Thoracic aorta (tissue), 2 donors: ENCODE measurements around the gene DDX19B. TPM values are rescaled to one million over a fixed set of nuclear protein-coding genes. Genes with fewer than 3 reads are reported as not detected.
"Not testable (repeated sequence)": the region's sequence is repeated elsewhere in the genome, so short reads cannot be mapped to it uniquely, and the experiment has no call there.

Source experiments
- ATAC-seq: fragments of 150-250 bp; one replicate; pipeline ENCODE4 v1.8.0; 2017; ENCODE audit warnings: low read depth; ENCODE audit not compliant: insufficient number of reproducible peaks, low FRiP score
- DNase-seq: peaks from one replicate; pipeline ENCODE4 v3.0.0-alpha.2; 2020; ENCODE audit warnings: low spot score
- H3K27ac ChIP-seq, 2 donors: fragments of 200-600 bp; sonication (generic); 1 replicate in 1 of 2; 2 replicates in 1 of 2; pipeline ENCODE4 v1.5.1; 2016; ENCODE audit warnings: mild to moderate bottlenecking in 2 of 2, moderate library complexity in 2 of 2
- H3K27me3 ChIP-seq: fragments of 200-600 bp; sonication (generic); replicated peaks from 2 replicates; pipeline ENCODE4 v1.6.0; 2016; ENCODE audit warnings: mild to moderate bottlenecking; ENCODE audit not compliant: insufficient read depth
- H3K36me3 ChIP-seq: fragments of 200-600 bp; sonication (generic); one replicate; pipeline ENCODE4 v1.5.1; 2016
- H3K4me1 ChIP-seq, 2 donors: fragments of 200-600 bp; sonication (generic); 1 replicate in 1 of 2; 2 replicates in 1 of 2; pipeline versions ENCODE4 v1.5.1 to v1.6.0; 2016; ENCODE audit warnings: low read depth in 2 of 2, mild to moderate bottlenecking in 1 of 2; ENCODE audit not compliant: control insufficient read depth in 1 of 2
- H3K4me3 ChIP-seq: fragments of 200-600 bp; sonication (generic); 2 replicates; pipeline ENCODE4 v1.5.1; 2016; ENCODE audit warnings: mild to moderate bottlenecking
- H3K9me3 ChIP-seq: fragments of 200-600 bp; sonication (generic); 2 replicates; pipeline ENCODE4 v1.5.1; 2016
- total RNA-seq, 2 donors: library from RNA; depleted of rRNA; stranded (reverse); fragments of >200 nt; gene quantifications; one replicate each; pipeline versions ENCODE4 v1.1.0 to v1.2.3, GENCODE V29; 2016
- TF ChIP-seq, protein P1 (sequence below): fragments of 200-600 bp; sonication (generic); IDR thresholded peaks from one replicate; pipeline ENCODE4 v1.5.1; 2019; ENCODE audit warnings: antibody characterized with exemption

DDX19B gene
- total RNA-seq, 2 donors from 2014 or later: 20.7 to 20.8 TPM

DNA sequence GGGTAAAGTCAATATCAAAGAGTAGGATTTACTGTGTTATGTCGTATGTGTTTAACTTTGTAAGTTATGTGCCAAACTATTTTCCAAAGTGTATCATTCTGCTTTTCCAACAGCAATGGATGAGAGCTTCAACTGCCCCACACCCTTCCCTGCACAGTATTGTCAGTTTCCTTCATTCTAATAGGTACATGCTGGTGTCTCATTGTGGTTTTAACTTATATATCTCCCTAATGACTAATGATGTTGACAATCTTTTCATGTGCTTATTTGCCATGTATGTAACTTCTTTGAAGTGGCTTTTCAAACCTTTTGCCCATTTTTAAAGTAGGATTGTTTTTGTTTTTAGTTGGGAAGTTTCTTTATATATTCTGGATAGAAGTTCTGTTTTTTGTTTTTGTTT is 3.8 kb downstream of the DDX19B start:
- DNase-seq: no peak
- ATAC-seq: no peak
- H3K9me3 ChIP-seq: peaks cover 4% of the 10 kb centered on the region

DNA sequence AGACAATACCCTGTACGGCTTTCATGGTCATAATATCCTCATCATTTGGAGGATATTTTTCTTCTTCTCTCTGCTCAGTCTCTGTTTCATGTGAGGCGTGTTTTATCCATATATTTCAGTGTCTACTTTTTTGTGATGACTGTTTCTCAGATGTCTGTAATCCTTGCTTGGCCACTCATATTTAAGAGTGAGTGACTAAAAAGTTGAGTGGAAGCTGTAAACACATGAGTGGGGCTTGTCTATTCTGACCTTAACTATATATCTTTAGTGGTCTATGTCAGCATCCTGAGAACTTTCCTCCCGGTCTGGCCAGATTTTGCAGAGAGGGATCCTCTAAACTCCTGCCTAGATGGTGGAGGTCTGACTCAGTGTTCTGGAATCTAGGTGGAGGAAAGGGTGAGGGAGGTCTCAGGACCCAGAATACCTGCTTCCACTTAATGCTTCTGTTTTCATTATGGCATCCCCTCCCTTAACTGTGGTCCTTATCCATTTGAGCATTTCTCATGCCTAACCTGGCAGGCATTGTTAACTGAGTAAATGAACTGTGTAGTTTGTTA is 6.0 kb downstream of the DDX19B start:
- peaks cover 4% of the 10 kb centered on the region for H3K9me3 ChIP-seq
- no peak overlapping the region for H3K27ac ChIP-seq
- H3K27me3 ChIP-seq: no peaks in the 10 kb centered on the region
- ATAC-seq (no peak), DNase-seq (no peak)
- H3K4me3 ChIP-seq: no peak overlapping the region
- TF ChIP-seq, protein P1, sequence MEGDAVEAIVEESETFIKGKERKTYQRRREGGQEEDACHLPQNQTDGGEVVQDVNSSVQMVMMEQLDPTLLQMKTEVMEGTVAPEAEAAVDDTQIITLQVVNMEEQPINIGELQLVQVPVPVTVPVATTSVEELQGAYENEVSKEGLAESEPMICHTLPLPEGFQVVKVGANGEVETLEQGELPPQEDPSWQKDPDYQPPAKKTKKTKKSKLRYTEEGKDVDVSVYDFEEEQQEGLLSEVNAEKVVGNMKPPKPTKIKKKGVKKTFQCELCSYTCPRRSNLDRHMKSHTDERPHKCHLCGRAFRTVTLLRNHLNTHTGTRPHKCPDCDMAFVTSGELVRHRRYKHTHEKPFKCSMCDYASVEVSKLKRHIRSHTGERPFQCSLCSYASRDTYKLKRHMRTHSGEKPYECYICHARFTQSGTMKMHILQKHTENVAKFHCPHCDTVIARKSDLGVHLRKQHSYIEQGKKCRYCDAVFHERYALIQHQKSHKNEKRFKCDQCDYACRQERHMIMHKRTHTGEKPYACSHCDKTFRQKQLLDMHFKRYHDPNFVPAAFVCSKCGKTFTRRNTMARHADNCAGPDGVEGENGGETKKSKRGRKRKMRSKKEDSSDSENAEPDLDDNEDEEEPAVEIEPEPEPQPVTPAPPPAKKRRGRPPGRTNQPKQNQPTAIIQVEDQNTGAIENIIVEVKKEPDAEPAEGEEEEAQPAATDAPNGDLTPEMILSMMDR: no peak
- H3K4me1 ChIP-seq: peaks cover 4 to 7% of the 10 kb centered on the region in 2 donors
- peaks cover 3% of the 10 kb centered on the region for H3K36me3 ChIP-seq

More for the DNA sequence above, 3.8 kb downstream of the DDX19B start:
- H3K27me3 ChIP-seq: no peaks in the 10 kb centered on the region
- H3K4me1 ChIP-seq: peaks cover 11 to 17% of the 10 kb centered on the region in 2 donors
- no peak overlapping the region for H3K27ac ChIP-seq
- H3K36me3 ChIP-seq: no peaks in the 10 kb centered on the region
- TF ChIP-seq, protein P1: no peak
- H3K4me3 ChIP-seq: no peak overlapping the region

DNA sequence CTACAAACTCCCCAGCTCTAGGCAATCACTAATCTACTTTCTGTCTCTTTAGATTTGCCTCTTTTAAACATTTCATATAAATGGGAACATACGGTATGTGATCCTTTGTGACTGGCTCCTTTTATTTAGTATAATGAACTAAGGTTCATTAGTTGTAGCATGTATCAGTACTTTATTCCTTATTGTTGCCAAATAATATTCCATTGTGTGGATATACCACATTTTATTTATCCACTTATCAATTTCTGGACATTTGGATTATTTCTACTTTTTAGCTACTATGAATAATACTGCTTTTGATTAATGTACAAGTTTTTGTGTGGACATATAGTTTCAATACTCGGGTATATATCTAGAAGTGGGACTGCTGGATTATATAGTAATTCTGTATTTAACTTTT is 7.9 kb downstream of the DDX19B start:
- no peak for ATAC-seq
- H3K4me3 ChIP-seq: no peak overlapping the region
- TF ChIP-seq, protein P1: no peak
- no peaks in the 10 kb centered on the region for H3K27me3 ChIP-seq
- H3K36me3 ChIP-seq: peaks cover 3% of the 10 kb centered on the region
- H3K9me3 ChIP-seq: no peaks in the 10 kb centered on the region
- no peak overlapping the region for H3K27ac ChIP-seq
- no peak for DNase-seq
- H3K4me1 ChIP-seq: peaks cover 0 to 5% of the 10 kb centered on the region in 2 donors

DNA sequence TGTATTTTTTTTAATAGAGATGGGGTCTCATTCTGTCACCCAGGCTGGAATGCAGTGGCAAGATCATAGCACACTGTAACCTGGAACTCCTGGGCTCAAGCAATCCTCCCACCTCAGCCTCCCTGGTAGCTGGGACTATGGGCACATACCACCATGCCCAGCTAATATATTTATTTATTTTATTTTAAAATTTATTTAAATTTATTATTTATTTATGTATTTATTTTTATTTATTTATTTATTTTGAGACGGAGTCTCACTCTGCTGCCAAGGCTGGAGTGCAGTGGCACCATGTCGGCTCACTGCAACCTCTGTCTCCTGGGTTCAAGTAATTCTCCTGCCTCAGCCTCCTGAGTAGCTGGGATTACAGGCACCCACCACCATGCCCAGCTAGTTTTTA is 8.7 kb downstream of the DDX19B start:
- not testable (repeated sequence) for H3K27ac ChIP-seq, DNase-seq, H3K27me3 ChIP-seq, H3K9me3 ChIP-seq, H3K36me3 ChIP-seq, H3K4me1 ChIP-seq, H3K4me3 ChIP-seq, ATAC-seq

- Histone ChIP-seq H3K9me3 (no peaks in the 10 kb centered on the region), H3K4me1 (no peaks in the 10 kb centered on the region), H3K27me3 (no peaks in the 10 kb centered on the region), H3K36me3 (peaks cover 56% of the 10 kb centered on the region), H3K4me3 (no peak overlapping the region), H3K27ac (no peak overlapping the region)
- DNase-seq (no peak), ATAC-seq (no peak)
- TF ChIP-seq, protein P1: no peak
Measured at GRCh38 chr16:70320121-70320520, 21.1 kb downstream of the DDX19B start.
